ENCODE data around the gene UNCX. TPM values are rescaled to one million over a fixed set of nuclear protein-coding genes. Genes with fewer than 3 reads are reported as not detected.

The UNCX gene
- total and polyA plus RNA-seq, 2 of the 4 experiments (the other 2 are of a cell fraction), result not detected

Other genes with a start within 250 kb of the UNCX start
- gene CYP2W1, start 249.7 kb upstream of the UNCX start, total RNA-seq (2012; rRNA removed), result not detected in 2 replicates
- gene CYP2W1, start 249.7 kb upstream of the UNCX start, polyA plus RNA-seq (2012; rRNA removed), result not detected in 2 replicates
- 0.83 and 2.2 TPM in 2 replicates for gene GPR146, start 188.3 kb upstream of the UNCX start, total RNA-seq (2012; rRNA removed)
- 2.5 and 3.4 TPM in 2 replicates for gene GPR146, start 188.3 kb upstream of the UNCX start, polyA plus RNA-seq (2012; rRNA removed)
- 2.0 and 2.2 TPM in 2 replicates for gene GPER1, start 144.8 kb upstream of the UNCX start, total RNA-seq (2012; rRNA removed)
- gene GPER1, start 144.8 kb upstream of the UNCX start, polyA plus RNA-seq (2012; rRNA removed), result 5.8 and 6.3 TPM in 2 replicates
- 9.4 and 11.8 TPM in 2 replicates for gene ZFAND2A, start 72.7 kb upstream of the UNCX start, total RNA-seq (2012; rRNA removed)
- gene ZFAND2A, start 72.7 kb upstream of the UNCX start, polyA plus RNA-seq (2012; rRNA removed), result 25.9 and 28.7 TPM in 2 replicates
- 6.1 and 6.6 TPM in 2 replicates for gene MICALL2, start 226.6 kb downstream of the UNCX start, total RNA-seq (2012; rRNA removed)
- gene MICALL2, start 226.6 kb downstream of the UNCX start, polyA plus RNA-seq (2012; rRNA removed), result 34.1 and 37.2 TPM in 2 replicates

Measured in IMR-90 (cell line).